ENCODE measurements around the gene MED10. TPM values are rescaled to one million over a fixed set of nuclear protein-coding genes. Genes with fewer than 3 reads are reported as not detected.

Gene MED10
- total and polyA plus RNA-seq, 9 of the 15 experiments (the other 6 are each of a cell fraction or from before 2014, with no cell fraction given), result 23.8 to 83.4 (median 58.8) TPM

DNA sequence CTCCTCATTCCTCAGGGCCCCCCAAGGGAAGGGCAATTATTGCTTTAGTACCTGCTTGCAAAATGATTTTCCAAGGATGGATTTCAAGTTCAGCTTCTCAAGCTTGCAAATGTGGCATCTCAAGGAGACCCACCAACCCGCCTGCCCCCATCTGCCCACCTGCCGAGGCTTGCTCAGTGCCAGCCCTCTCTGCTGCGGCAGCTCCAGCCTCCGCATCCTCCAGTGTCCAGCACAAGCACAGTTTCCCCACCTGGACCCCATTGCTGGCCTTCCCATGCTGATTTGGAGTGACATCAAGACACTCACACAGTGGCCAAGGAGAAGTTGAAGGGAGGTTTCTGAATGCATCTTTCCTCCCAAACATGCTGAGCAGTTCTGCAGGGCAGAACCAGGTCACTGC, 31.2 kb downstream of the MED10 start (continued):
- TF ChIP-seq, protein P1, sequence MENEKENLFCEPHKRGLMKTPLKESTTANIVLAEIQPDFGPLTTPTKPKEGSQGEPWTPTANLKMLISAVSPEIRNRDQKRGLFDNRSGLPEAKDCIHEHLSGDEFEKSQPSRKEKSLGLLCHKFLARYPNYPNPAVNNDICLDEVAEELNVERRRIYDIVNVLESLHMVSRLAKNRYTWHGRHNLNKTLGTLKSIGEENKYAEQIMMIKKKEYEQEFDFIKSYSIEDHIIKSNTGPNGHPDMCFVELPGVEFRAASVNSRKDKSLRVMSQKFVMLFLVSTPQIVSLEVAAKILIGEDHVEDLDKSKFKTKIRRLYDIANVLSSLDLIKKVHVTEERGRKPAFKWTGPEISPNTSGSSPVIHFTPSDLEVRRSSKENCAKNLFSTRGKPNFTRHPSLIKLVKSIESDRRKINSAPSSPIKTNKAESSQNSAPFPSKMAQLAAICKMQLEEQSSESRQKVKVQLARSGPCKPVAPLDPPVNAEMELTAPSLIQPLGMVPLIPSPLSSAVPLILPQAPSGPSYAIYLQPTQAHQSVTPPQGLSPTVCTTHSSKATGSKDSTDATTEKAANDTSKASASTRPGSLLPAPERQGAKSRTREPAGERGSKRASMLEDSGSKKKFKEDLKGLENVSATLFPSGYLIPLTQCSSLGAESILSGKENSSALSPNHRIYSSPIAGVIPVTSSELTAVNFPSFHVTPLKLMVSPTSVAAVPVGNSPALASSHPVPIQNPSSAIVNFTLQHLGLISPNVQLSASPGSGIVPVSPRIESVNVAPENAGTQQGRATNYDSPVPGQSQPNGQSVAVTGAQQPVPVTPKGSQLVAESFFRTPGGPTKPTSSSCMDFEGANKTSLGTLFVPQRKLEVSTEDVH (IDR thresholded peaks at IDR 0.05; ENCODE audit: low read depth, partially characterized antibody), result no peak
- TF ChIP-seq TRIM28 (IDR thresholded peaks at IDR 0.05) (no peak), PCBP2 (IDR thresholded peaks at IDR 0.05; ENCODE audit: low read depth, low read length, poor library complexity, severe bottlenecking) (no peak), NFIX (CRISPR knock-in tag; IDR thresholded peaks at IDR 0.05; ENCODE audit: low read depth) (no peak), MTA2 (IDR thresholded peaks at IDR 0.05; ENCODE audit: low read depth) (no peak), ZNF445 (CRISPR knock-in tag; IDR thresholded peaks at IDR 0.05; ENCODE audit: low read depth) (no peak)
- TF ChIP-seq, protein P2, sequence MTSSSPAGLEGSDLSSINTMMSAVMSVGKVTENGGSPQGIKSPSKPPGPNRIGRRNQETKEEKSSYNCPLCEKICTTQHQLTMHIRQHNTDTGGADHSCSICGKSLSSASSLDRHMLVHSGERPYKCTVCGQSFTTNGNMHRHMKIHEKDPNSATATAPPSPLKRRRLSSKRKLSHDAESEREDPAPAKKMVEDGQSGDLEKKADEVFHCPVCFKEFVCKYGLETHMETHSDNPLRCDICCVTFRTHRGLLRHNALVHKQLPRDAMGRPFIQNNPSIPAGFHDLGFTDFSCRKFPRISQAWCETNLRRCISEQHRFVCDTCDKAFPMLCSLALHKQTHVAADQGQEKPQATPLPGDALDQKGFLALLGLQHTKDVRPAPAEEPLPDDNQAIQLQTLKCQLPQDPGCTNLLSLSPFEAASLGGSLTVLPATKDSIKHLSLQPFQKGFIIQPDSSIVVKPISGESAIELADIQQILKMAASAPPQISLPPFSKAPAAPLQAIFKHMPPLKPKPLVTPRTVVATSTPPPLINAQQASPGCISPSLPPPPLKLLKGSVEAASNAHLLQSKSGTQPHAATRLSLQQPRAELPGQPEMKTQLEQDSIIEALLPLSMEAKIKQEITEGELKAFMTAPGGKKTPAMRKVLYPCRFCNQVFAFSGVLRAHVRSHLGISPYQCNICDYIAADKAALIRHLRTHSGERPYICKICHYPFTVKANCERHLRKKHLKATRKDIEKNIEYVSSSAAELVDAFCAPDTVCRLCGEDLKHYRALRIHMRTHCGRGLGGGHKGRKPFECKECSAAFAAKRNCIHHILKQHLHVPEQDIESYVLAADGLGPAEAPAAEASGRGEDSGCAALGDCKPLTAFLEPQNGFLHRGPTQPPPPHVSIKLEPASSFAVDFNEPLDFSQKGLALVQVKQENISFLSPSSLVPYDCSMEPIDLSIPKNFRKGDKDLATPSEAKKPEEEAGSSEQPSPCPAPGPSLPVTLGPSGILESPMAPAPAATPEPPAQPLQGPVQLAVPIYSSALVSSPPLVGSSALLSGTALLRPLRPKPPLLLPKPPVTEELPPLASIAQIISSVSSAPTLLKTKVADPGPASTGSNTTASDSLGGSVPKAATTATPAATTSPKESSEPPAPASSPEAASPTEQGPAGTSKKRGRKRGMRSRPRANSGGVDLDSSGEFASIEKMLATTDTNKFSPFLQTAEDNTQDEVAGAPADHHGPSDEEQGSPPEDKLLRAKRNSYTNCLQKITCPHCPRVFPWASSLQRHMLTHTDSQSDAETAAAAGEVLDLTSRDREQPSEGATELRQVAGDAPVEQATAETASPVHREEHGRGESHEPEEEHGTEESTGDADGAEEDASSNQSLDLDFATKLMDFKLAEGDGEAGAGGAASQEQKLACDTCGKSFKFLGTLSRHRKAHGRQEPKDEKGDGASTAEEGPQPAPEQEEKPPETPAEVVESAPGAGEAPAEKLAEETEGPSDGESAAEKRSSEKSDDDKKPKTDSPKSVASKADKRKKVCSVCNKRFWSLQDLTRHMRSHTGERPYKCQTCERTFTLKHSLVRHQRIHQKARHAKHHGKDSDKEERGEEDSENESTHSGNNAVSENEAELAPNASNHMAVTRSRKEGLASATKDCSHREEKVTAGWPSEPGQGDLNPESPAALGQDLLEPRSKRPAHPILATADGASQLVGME (CRISPR knock-in tag; IDR thresholded peaks at IDR 0.05), result no peak
- TF ChIP-seq, protein P3, sequence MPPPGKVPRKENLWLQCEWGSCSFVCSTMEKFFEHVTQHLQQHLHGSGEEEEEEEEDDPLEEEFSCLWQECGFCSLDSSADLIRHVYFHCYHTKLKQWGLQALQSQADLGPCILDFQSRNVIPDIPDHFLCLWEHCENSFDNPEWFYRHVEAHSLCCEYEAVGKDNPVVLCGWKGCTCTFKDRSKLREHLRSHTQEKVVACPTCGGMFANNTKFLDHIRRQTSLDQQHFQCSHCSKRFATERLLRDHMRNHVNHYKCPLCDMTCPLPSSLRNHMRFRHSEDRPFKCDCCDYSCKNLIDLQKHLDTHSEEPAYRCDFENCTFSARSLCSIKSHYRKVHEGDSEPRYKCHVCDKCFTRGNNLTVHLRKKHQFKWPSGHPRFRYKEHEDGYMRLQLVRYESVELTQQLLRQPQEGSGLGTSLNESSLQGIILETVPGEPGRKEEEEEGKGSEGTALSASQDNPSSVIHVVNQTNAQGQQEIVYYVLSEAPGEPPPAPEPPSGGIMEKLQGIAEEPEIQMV (tag; conservative IDR thresholded peaks at IDR 0.05; ENCODE audit: low read depth), result no peak

Measured in K562 (cell line).